ENCODE data around the gene ALDH1B1. TPM values are rescaled to one million over a fixed set of nuclear protein-coding genes. Genes with fewer than 3 reads are reported as not detected.

Gene ALDH1B1
- total RNA-seq, 4 donors from 2014 or later: 2.2 to 4.3 (median 3.4) TPM

DNA sequence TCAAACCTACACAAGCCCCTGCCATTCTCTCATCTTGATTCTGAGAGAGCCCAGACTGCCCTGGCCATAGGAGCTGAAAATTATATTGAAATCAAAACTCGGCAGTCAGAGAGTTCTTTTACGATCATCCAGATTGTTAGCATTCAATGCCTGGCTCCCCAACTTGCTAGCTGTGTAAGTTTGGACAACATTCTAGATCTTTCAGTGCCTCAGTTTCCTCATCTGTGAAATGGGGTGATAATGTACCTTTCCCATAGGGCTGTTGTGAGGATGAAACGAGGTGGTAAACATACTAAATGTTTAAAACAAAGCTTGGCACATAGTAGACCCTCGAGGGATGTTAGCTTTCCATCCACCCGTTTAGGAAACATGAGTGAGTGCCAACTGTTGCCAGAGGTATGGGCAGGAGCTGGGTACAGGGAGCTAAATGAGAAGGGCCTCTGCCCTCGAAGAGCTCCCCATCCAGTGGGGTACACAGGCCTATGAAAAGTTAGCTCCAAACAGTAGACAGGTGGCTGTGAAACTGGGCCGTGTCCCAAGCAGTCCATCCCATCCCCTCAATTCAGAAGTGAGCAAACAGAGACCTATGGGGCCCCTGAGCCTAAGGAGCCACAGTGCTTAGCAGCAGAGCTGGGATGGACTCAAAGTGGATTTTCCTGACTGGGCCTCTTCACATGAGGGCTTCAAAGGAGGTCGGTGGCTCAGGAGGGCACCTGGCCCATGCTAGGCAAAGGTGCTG is 49.0 kb downstream of the ALDH1B1 start:
- Histone ChIP-seq H3K4me3 (no peak overlapping the region), H3K36me3 (no peaks in the 10 kb centered on the region), H3K4me1 (no peaks in the 10 kb centered on the region), H3K9me3 (no peaks in the 10 kb centered on the region), H3K27ac (no peak overlapping the region), H3K27me3 (peaks cover 10% of the 10 kb centered on the region)
- 73% methylated on average over 7 of the region's 8 CpGs for WGBS
- TF ChIP-seq, protein P1, sequence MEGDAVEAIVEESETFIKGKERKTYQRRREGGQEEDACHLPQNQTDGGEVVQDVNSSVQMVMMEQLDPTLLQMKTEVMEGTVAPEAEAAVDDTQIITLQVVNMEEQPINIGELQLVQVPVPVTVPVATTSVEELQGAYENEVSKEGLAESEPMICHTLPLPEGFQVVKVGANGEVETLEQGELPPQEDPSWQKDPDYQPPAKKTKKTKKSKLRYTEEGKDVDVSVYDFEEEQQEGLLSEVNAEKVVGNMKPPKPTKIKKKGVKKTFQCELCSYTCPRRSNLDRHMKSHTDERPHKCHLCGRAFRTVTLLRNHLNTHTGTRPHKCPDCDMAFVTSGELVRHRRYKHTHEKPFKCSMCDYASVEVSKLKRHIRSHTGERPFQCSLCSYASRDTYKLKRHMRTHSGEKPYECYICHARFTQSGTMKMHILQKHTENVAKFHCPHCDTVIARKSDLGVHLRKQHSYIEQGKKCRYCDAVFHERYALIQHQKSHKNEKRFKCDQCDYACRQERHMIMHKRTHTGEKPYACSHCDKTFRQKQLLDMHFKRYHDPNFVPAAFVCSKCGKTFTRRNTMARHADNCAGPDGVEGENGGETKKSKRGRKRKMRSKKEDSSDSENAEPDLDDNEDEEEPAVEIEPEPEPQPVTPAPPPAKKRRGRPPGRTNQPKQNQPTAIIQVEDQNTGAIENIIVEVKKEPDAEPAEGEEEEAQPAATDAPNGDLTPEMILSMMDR (IDR thresholded peaks at IDR 0.05): no peak
- TF ChIP-seq POLR2AphosphoS5 (IDR thresholded peaks at IDR 0.05) (no peak), EP300 (IDR thresholded peaks at IDR 0.05) (no peak), POLR2A (IDR thresholded peaks at IDR 0.05) (no peak)
- DNase-seq (ENCODE audit: low spot score in 2 of 2): no peak

DNA sequence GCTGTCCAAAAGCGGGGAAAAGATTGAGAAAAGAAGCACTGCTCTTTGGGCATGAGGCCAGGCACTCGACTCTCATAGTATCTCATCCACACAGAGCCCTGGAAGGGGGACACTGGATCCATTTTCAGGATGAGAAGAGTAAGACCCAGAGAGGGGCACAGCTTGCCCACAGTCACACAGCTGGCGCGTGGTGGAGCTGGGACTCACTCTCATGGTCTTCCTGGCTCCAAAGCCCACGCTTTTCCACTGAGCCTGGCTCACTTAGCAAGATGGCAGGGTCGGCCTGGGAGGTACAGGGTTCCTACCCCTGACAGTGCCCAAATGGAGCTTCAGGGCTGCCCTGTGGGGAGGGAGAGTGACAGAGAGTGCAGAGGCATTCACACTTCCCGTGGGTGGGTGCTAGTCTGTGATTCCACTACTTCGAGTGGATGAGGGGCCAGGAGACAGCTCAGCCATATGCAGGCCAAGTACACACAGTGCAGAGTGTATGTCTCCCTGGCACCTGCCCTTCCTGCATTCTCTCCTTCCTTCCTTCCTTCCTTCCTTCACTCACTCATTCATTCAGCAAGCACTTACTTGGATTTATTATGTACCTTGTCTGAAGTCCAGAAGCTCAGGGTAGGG is 50.1 kb downstream of the ALDH1B1 start:
- peaks cover 10% of the 10 kb centered on the region for H3K27me3 ChIP-seq
- TF ChIP-seq POLR2AphosphoS5 (IDR thresholded peaks at IDR 0.05) (no peak), POLR2A (IDR thresholded peaks at IDR 0.05) (no peak), EP300 (IDR thresholded peaks at IDR 0.05) (no peak)
- TF ChIP-seq, protein P1 (IDR thresholded peaks at IDR 0.05): no peak
- H3K4me1 ChIP-seq: no peaks in the 10 kb centered on the region
- 74% methylated on average over 6 of the region's 8 CpGs for WGBS
- H3K9me3 ChIP-seq: no peaks in the 10 kb centered on the region
- no peaks in the 10 kb centered on the region for H3K36me3 ChIP-seq
- no peak for DNase-seq (ENCODE audit: low spot score in 2 of 2)
- no peak overlapping the region for H3K4me3 ChIP-seq
- no peak overlapping the region for H3K27ac ChIP-seq

- Histone ChIP-seq H3K9me3 (no peaks in the 10 kb centered on the region), H3K36me3 (no peaks in the 10 kb centered on the region), H3K27me3 (peaks cover 10% of the 10 kb centered on the region), H3K4me3 (no peak overlapping the region), H3K27ac (no peak overlapping the region), H3K4me1 (no peaks in the 10 kb centered on the region)
- TF ChIP-seq EP300 (IDR thresholded peaks at IDR 0.05) (no peak), POLR2AphosphoS5 (IDR thresholded peaks at IDR 0.05) (no peak), POLR2A (IDR thresholded peaks at IDR 0.05) (no peak)
- TF ChIP-seq, protein P1 (IDR thresholded peaks at IDR 0.05): no peak
- WGBS: 77% methylated on average over 7 of the region's 7 CpGs
- no peak for DNase-seq (ENCODE audit: low spot score in 2 of 2)
These were observed 50.7 kb downstream of the ALDH1B1 start for GRCh38 chr9:38443181-38443580.

DNA sequence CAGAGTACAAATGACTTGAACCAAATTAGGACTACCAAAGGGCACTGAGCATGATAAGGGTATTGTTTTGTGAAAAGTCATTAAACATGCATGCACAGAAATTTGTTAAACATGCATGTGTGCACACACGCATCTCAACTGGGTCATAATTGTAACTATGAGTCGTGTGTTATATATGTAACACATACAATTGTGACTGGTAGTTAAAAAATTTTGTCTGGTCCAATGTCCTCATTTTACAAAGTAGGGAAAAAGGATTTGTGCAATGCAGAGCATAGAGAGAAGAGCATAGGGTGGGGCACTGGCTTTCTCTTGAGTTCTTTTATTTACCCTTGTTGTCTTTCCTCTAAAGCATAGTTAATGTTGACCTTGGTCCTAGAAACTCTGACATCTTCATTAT is 51.1 kb downstream of the ALDH1B1 start:
- TF ChIP-seq, protein P1 (IDR thresholded peaks at IDR 0.05): no peak
- TF ChIP-seq POLR2AphosphoS5 (IDR thresholded peaks at IDR 0.05) (no peak), POLR2A (IDR thresholded peaks at IDR 0.05) (no peak), EP300 (IDR thresholded peaks at IDR 0.05) (no peak)
- H3K9me3 ChIP-seq: no peaks in the 10 kb centered on the region
- WGBS: 55% methylated on average over 2 of the region's 2 CpGs
- H3K36me3 ChIP-seq: no peaks in the 10 kb centered on the region
- H3K4me3 ChIP-seq: no peak overlapping the region
- no peak overlapping the region for H3K27ac ChIP-seq
- H3K27me3 ChIP-seq: peaks cover 10% of the 10 kb centered on the region
- no peaks in the 10 kb centered on the region for H3K4me1 ChIP-seq
- no peak for DNase-seq (ENCODE audit: low spot score in 2 of 2)

All from suprapubic skin (tissue), 4 donors.